ENCODE data around the gene F7. TPM values are rescaled to one million over a fixed set of nuclear protein-coding genes. Genes with fewer than 3 reads are reported as not detected.
A peak's percentile ranks its signal among the peaks of the same experiment; 100 is the strongest.

Gene F7
- total RNA-seq, 1 experiment from 2014 or later = 52.4 TPM

GRCh38 chr13:113119166-113119821 lies 13.7 kb downstream of the F7 start:
- intact Hi-C loops (cut with micrococcal nuclease; ENCODE audit: unreplicated experiment) = no loop called here
- Mint-ChIP-seq H3K36me3 (ENCODE audit: insufficient read depth, unreplicated experiment) (peaks cover 10% of the 10 kb centered on the region), H3K4me3 (ENCODE audit: unreplicated experiment) (peak overlapping the region; percentile 15), H3K9me3 (ENCODE audit: unreplicated experiment) (no peaks in the 10 kb centered on the region), H3K4me1 (ENCODE audit: low read depth, unreplicated experiment) (peaks cover 9% of the 10 kb centered on the region), H3K27me3 (ENCODE audit: insufficient read depth, unreplicated experiment) (no peaks in the 10 kb centered on the region), H3K27ac (ENCODE audit: unreplicated experiment) (no peak overlapping the region)
- Histone ChIP-seq H3K4me3 (ENCODE audit: low read depth, low read length) (no peak overlapping the region), H3K36me3 (ENCODE audit: control insufficient read depth, insufficient read depth, low read length) (no peaks in the 10 kb centered on the region), H3K27me3 (replicated peaks; ENCODE audit: control insufficient read depth, insufficient read depth, low read length) (no peaks in the 10 kb centered on the region), H3K4me1 (peaks cover 29% of the 10 kb centered on the region), H3K9me3 (no peaks in the 10 kb centered on the region)
- POLR2A ChIA-PET = interaction anchor here (0.6 to 0.7 kb wide), 2 partner anchors 14 to 44 kb away, joined by 3 read pairs; partner anchors contain the start of gene F7
- DNase-seq = no peak
- CTCF ChIA-PET = no interaction called here
- TF ChIP-seq, protein P1, sequence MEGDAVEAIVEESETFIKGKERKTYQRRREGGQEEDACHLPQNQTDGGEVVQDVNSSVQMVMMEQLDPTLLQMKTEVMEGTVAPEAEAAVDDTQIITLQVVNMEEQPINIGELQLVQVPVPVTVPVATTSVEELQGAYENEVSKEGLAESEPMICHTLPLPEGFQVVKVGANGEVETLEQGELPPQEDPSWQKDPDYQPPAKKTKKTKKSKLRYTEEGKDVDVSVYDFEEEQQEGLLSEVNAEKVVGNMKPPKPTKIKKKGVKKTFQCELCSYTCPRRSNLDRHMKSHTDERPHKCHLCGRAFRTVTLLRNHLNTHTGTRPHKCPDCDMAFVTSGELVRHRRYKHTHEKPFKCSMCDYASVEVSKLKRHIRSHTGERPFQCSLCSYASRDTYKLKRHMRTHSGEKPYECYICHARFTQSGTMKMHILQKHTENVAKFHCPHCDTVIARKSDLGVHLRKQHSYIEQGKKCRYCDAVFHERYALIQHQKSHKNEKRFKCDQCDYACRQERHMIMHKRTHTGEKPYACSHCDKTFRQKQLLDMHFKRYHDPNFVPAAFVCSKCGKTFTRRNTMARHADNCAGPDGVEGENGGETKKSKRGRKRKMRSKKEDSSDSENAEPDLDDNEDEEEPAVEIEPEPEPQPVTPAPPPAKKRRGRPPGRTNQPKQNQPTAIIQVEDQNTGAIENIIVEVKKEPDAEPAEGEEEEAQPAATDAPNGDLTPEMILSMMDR (IDR thresholded peaks at IDR 0.05; ENCODE audit: insufficient read depth in 1 of 2, low read depth in 1 of 2, low read length in 1 of 2, severe bottlenecking in 1 of 2, unreplicated experiment in 1 of 2) = no peak
- TSS peak; percentile 76 for BruUV-seq (replicated peaks)

GRCh38 chr13:113119822-113120189 lies 14.2 kb downstream of the F7 start:
- H3K4me3 Mint-ChIP-seq (ENCODE audit: unreplicated experiment) = no peak overlapping the region
- Histone ChIP-seq H3K36me3 (ENCODE audit: control insufficient read depth, insufficient read depth, low read length) (no peaks in the 10 kb centered on the region), H3K27me3 (replicated peaks; ENCODE audit: control insufficient read depth, insufficient read depth, low read length) (no peaks in the 10 kb centered on the region), H3K4me1 (peaks cover 29% of the 10 kb centered on the region), H3K4me3 (ENCODE audit: low read depth, low read length) (no peak overlapping the region), H3K9me3 (no peaks in the 10 kb centered on the region)
- peaks cover 10% of the 10 kb centered on the region for H3K36me3 Mint-ChIP-seq (ENCODE audit: insufficient read depth, unreplicated experiment)
- H3K9me3 Mint-ChIP-seq (ENCODE audit: unreplicated experiment) = no peaks in the 10 kb centered on the region
- TF ChIP-seq, protein P1 (IDR thresholded peaks at IDR 0.05; ENCODE audit: insufficient read depth in 1 of 2, low read depth in 1 of 2, low read length in 1 of 2, severe bottlenecking in 1 of 2, unreplicated experiment in 1 of 2) = no peak
- DNase-seq = peak in 1 of 2 experiments; percentile 2
- intact Hi-C loops (cut with micrococcal nuclease; ENCODE audit: unreplicated experiment) = no loop called here
- ChIA-PET POLR2A (interaction anchor here (0.6 to 0.7 kb wide), 2 partner anchors 14 to 44 kb away, joined by 3 read pairs; partner anchors contain the start of gene F7), CTCF (no interaction called here)
- peaks cover 9% of the 10 kb centered on the region for H3K4me1 Mint-ChIP-seq (ENCODE audit: low read depth, unreplicated experiment)
- H3K27me3 Mint-ChIP-seq (ENCODE audit: insufficient read depth, unreplicated experiment) = no peaks in the 10 kb centered on the region
- no TSS peak for BruUV-seq (replicated peaks)
- H3K27ac Mint-ChIP-seq (ENCODE audit: unreplicated experiment) = no peak overlapping the region

DNA sequence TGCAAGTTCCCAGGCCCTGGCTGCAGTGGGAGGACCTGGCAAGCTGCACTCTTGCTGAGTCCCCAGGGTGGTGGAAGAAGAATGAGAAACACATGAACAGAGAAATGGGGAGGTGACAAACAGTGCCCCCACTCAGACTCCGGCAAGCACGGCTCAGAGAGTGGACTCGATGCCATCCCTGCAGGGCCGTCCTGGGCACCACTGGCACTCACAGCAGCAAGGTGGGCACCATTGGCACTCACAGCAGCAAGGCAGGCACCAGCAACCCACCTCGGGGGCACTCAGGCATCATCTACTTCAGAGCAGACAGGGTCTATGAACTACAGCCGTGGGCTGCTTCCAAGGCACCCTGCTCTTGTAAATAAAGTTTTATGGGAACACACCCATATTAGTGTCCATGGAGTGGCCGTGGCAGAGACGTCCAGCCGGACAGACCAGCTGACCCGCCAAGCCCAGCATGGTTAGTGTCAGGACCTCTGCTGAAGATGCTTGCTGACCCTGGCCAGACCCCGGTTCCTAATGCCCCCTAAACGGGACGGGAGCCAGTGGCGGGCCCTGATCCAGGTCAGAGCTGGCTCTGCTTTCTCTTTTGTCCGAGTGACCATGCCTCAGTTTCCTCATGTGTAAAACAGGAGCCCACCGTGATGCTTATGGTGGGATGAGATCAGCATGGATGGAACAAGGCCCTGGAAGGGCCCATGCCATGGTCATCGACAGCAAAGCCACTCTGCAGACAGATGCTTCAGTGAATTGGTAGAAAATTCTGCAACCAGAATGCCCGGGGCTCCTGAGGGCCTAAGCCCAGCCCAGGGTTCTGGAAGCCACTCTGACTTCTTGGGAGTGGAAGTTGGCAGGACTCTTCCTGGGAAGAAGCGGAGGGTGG lies 14.9 kb downstream of the F7 start:
- H3K9me3 Mint-ChIP-seq (ENCODE audit: unreplicated experiment) = no peaks in the 10 kb centered on the region
- no peak overlapping the region for H3K27ac Mint-ChIP-seq (ENCODE audit: unreplicated experiment)
- Histone ChIP-seq H3K27me3 (replicated peaks; ENCODE audit: control insufficient read depth, insufficient read depth, low read length) (no peaks in the 10 kb centered on the region), H3K4me1 (peaks cover 29% of the 10 kb centered on the region), H3K36me3 (ENCODE audit: control insufficient read depth, insufficient read depth, low read length) (no peaks in the 10 kb centered on the region), H3K9me3 (no peaks in the 10 kb centered on the region), H3K4me3 (ENCODE audit: low read depth, low read length) (no peak overlapping the region)
- no peak for DNase-seq
- intact Hi-C loops (cut with micrococcal nuclease; ENCODE audit: unreplicated experiment) = no loop called here
- POLR2A ChIA-PET = interaction anchor here (0.6 kb wide), 1 partner anchor 45 kb away, joined by 3 read pairs; no protein-coding TSS in a partner anchor
- CTCF ChIA-PET = interaction anchor here (0.5 kb wide), 1 partner anchor 82 kb away, joined by 5 read pairs; no protein-coding TSS in a partner anchor
- peaks cover 9% of the 10 kb centered on the region for H3K4me1 Mint-ChIP-seq (ENCODE audit: low read depth, unreplicated experiment)
- peaks cover 10% of the 10 kb centered on the region for H3K36me3 Mint-ChIP-seq (ENCODE audit: insufficient read depth, unreplicated experiment)
- H3K4me3 Mint-ChIP-seq (ENCODE audit: unreplicated experiment) = no peak overlapping the region
- no TSS peak for BruUV-seq (replicated peaks)
- H3K27me3 Mint-ChIP-seq (ENCODE audit: insufficient read depth, unreplicated experiment) = no peaks in the 10 kb centered on the region
- TF ChIP-seq, protein P1 (IDR thresholded peaks at IDR 0.05; ENCODE audit: insufficient read depth in 1 of 2, low read depth in 1 of 2, low read length in 1 of 2, severe bottlenecking in 1 of 2, unreplicated experiment in 1 of 2) = no peak

All from Caco-2 (cell line).